GM21390 (cell line): ENCODE data around the gene ATP5F1D.

ENCODE experiments used
- ATAC-seq: cut with Tn5 transposase; IDR thresholded peaks from one replicate; pipeline ENCODE4 v1.9.1; 2021; ENCODE audit not compliant: unreplicated experiment

Gene ATP5F1D

GRCh38 chr19:1232652-1233072, 8.9 kb upstream of the ATP5F1D start:
- ATAC-seq = no peak

GRCh38 chr19:1233115-1233667, 8.4 kb upstream of the ATP5F1D start:
- no peak for ATAC-seq

- ATAC-seq = no peak
These were observed 7.2 kb upstream of the ATP5F1D start for GRCh38 chr19:1234051-1234954.

- no peak for ATAC-seq
These were observed 6.6 kb upstream of the ATP5F1D start for GRCh38 chr19:1234955-1235380.

GRCh38 chr19:1235625-1236538, 5.7 kb upstream of the ATP5F1D start:
- no peak for ATAC-seq

GRCh38 chr19:1236576-1236975, 5.0 kb upstream of the ATP5F1D start:
- ATAC-seq = no peak

GRCh38 chr19:1237027-1237659, 4.4 kb upstream of the ATP5F1D start:
- ATAC-seq = no peak

GRCh38 chr19:1237754-1238368, 3.7 kb upstream of the ATP5F1D start, which contains the start of gene CBARP:
CBARP (minus strand) TSS chr19:1238005; CDS start chr19:1236100, 1,905 bp downstream.
- ATAC-seq = no peak

- no peak for ATAC-seq
These were observed 2.9 kb upstream of the ATP5F1D start for GRCh38 chr19:1238369-1239303.

GRCh38 chr19:1239420-1239795, 2.1 kb upstream of the ATP5F1D start:
- ATAC-seq = no peak

GRCh38 chr19:1239796-1240737, 1.5 kb upstream of the ATP5F1D start:
- no peak for ATAC-seq

- ATAC-seq = no peak
These were observed 626 bp upstream of the ATP5F1D start for GRCh38 chr19:1240925-1241324.

GRCh38 chr19:1243768-1244692, 2.5 kb downstream of the ATP5F1D start:
- ATAC-seq = no peak

GRCh38 chr19:1244693-1245451, 3.3 kb downstream of the ATP5F1D start:
- ATAC-seq = no peak

GRCh38 chr19:1245494-1246264, 4.1 kb downstream of the ATP5F1D start:
- no peak for ATAC-seq
